NCI-H1105 (cell line): ENCODE data around the gene ANKLE2.

ENCODE experiments used
- DNase-seq: peaks from one replicate; lab custom pipeline; 2025; lab: John Stamatoyannopoulos, UW

The ANKLE2 gene

DNA sequence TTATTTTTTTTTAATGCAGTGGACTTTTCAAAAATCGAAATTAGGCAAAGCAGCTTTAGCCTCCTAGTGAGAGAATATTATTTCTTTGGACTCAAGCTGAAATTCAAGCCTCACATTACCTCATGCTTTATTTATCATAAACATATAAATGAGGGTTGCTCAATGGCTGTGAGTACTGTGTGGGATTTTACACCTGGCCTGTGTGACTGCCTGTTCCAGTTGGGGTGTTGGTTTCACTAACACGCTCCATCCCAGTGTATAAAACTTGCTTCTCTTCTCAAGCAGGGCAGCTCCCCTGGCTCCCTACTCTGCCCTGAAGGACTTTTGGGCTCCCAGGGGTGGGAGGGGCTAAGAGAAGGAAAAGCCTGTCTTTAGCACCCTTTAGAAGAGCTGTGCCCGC lies 15.0 kb downstream of the ANKLE2 start:
- DNase-seq, result no peak

DNA sequence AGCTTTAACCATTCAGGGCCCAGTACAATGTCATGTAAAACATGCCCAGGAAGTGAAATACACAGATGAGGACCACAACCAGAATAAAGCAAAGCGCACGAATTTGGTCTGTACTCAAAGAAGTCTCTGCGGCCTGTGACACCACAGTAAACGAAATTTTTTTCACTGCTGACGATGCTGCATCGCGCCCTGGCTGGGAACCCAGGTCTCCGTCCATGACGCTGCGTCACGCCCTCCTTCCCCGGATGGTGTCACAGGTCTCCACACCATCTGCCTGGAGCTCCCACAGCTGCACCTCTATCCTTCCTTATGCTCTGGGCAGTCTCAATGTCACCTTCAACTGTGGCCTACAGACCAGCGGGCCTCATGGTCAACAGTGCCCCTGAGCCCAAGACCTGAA lies 17.8 kb downstream of the ANKLE2 start:
- DNase-seq, result no peak

DNA sequence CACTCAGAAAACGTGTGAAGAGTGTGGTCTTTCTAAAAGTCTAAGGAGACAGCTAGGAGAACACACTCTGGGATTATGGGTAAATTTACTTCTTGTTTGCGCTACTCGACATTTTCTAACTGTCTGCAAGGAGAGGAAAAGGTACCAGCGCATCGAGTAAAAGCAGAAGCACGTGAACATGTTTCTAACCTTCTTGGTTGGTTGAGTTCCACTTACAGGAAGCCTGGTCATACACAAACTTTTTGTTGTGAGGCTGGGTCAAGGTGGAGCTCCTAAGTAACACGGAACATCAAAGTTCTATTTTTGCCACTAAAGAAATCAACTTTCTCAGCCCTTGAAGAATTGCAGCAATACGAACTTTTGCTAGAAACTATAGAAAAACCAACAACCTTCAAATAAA lies 20.0 kb downstream of the ANKLE2 start:
- no peak for DNase-seq

DNA sequence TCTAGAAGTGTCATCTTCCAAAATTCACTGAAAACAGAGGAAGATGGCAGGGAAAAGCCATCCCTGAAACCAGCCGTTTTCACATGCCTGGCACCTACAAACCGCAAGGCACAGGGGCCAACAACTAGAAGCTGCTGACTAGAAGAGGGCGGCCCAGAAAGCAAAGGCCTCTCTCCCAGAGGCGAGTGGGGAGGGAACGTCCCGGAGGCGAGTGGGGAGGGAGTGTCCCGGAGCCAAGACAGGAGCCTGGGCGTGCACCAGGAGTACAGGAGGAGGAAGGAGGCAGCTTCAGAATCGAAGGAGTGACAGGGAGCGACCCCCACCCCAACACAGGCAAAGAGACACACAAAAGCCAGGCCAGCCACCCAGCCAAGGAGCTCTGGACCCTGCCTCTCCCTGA lies 21.0 kb downstream of the ANKLE2 start:
- DNase-seq, result no peak

DNA sequence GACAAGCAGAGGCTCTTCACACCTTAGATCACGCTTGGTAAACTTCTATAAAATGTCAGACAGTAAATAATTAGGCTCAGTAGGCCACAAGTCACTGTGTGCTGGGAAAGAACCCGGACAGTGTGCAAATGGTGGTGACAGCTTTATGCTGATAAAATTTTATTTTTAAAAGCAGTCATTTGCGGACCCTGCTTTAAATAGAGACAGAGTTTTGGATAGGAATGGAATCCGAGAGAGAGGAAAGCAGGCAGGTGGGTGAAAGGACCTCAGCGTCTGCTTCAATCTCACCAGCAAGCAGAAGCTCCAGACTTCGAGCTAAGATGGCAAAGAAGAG lies 21.4 kb downstream of the ANKLE2 start:
- no peak for DNase-seq

DNA sequence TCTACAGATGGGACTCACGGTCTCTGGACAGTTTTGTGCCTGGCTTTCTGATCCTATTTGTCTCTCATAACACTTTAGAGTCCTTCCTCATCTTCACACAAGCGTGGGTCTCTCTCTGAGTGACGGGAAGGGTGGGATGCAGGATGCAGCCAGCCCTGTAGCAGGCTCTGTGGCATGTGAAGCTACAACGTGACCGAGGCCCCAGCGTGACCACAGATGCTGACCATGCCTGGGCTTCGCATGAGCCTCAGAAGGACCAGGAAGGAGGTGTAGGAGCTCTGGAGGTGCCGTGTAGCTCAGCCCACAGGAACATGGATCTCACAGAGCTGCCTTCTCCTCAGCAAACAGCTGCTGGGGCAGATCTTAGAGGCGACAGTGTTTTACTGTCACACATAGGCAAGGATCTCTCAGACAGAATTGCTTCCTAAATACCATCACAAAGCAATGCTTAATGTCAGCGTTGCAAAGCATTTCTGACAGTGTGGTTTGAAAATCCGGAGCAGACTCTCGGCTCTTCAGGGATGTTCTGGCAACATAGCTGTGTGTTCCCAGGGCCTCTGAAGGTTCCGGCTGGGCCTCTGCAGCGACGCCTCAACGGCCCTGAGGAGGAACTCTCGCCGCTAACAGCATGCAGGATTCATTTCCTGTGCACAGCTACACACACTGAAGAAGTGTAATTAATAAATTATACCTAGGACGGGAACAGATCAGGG lies 21.9 kb downstream of the ANKLE2 start:
- DNase-seq, result no peak

DNA sequence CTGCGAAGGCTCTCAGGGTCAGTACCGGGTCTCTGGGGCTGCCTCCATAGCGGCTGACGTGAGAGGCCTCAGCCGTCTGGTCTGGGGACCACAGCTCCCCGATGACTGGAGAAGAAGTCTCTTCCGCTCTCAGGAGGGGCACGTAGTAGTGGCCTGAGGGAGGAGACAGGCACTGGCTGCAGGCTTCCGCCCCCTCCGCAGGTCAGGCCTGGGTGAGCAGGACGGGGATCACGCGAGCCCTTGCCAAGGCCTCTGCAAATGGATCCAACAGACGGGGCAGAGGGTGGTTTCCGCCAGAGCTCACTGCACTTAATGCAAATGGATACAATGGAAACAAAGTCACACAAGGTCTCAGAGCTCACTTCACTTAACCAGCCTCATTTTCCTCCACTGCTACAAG lies 24.7 kb downstream of the ANKLE2 start:
- no peak for DNase-seq

DNA sequence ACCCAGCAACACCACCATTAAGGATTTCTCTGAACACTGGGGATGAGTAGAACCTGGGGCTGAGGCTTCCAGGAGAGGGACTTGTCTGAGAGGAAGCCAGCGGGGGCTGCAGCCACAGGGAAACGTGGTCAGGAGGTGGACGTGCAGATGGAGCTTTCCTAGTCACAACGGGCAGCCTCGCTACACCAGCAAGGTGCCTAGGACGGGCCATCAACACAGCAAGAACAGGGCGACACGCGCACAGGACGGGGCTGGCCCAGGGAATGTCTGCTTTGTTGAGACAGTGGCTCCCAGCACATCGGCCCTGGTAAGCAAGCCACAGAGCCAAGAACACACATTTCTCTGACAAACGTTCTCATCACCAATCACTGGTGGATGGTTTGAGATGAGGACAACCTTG lies 25.3 kb downstream of the ANKLE2 start:
- DNase-seq, result no peak

DNA sequence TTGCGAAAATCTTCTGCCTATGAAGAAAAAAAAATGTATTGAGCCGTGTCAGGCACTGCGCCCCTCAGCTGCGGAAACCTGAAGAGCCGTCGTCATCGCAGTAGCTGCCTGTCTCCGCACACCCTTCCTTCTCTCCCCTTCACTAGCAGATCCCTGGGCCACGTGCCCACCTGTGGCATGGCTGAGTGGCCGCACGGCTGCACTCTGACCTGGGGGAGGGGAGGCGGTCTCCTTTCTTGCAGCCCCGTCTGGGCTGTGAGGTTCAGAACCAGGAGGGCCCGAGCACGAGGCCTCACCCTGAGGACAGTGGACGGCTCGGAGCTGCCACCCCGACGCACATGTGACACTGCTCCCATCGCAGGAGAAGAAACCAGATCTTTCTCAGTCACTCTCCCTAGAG lies 26.1 kb downstream of the ANKLE2 start:
- no peak for DNase-seq

DNA sequence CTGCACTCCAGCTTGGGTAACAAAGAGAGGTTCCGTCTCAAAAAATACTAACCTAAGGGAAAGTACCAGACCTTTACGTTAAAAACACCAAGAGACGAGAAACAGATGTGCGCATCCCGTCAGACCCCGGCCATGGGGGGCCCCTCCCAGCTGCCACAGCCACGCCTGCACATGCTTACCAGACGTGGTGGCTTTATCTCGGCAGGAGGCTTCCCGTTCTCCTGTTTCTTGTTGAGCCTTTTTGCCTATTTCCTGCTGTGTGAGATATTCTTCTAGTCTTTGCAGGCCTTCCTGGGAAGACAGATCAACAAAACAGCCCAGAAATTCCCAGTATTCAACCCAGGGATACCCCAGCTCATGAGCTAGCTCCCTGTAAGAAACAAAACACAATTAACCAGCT lies 27.4 kb downstream of the ANKLE2 start:
- no peak for DNase-seq

DNA sequence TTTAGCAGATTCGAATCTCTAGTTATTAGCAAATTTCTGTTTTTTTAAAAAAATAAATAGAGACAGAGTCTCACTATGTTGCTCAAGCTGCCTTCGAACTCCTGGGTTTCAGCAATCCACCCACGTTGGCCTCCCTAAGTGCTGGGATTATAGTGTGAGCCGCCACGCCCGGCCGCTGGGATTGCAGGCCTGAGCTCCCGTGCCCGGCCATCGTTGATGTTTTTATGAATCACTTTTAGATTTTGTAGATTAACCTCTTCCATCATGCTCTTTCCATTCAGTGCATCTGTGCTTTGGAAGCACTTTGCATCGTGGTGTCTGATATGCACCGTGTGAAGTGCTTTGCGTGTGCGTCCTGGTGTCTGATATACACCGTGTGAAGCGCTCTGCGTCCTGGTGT lies 30.1 kb downstream of the ANKLE2 start:
- DNase-seq, result no peak

DNA sequence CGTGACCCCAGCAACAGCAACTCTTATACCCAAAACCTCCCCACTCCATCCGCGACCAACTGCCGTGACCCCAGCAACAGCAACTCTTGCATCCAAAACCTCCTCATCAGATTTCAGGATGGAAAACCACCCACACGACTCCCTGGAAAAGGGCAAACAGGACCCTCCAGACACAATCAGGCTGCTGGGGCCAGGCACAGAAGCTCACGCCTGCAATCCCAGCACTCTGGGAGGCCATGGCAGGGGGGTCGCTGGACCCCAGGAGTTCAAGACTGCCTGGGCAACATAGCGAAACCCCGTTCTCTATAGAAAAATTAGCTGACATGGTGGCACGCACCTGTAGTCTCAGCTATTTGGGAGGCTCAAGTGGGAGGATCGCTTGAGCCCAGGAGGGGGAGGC lies 31.3 kb downstream of the ANKLE2 start:
- DNase-seq, result no peak

DNA sequence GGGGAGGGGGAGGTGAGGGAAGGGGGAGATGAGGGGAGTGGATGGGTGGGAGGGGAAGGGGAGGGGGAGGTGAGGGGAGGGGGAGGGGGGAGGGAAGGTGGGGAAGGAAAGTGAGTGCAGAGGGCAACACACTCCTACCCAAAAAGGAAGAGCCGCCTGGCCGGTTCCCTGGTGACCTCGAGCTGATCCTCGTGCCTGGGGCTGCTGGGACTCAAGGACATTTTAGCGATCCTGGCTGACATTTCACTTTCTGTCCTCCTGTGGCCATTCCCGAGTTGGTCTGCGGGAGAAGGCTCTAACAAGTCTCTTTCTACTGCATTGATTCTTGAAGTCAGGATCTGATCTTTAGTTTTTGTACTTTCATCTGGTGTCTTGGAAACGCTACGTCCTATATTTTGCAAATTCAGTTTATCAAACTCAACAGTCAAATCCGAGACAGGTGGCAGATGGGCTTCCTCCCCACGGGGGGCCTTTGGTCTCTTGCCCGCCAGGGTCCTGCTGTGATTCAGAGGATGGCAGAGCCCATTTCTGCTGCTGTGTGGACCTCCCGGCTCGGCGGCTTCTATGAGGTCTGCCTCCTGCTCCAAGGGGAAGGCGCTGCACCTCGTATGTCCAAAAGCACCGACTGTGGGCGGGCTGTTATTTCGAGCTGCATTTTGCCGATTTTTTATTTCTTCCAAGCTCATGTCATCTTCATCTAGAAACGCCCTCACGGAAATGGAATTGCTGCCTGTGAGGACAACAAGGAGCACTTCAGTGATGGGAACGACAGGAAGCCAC lies 31.9 kb downstream of the ANKLE2 start:
- no peak for DNase-seq

DNA sequence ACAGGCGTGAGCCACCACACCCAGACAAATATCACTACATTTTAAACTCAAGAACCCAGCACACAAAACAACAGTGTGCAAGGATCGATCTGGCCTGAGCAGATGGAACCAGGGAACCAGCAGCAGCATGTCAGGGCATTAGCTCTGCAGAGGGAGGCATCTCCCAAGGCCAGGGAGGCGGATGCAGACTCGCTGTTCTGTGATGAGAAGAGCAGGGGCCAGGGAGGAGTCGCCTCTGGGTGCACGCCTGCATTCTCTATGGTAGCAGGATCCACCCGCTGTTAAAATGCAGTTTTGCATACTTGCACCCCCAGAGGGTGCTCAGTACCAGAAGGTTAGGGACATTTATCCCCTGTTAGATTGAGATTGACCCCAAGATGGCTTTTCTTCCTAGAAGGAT lies 33.1 kb downstream of the ANKLE2 start:
- no peak for DNase-seq

DNA sequence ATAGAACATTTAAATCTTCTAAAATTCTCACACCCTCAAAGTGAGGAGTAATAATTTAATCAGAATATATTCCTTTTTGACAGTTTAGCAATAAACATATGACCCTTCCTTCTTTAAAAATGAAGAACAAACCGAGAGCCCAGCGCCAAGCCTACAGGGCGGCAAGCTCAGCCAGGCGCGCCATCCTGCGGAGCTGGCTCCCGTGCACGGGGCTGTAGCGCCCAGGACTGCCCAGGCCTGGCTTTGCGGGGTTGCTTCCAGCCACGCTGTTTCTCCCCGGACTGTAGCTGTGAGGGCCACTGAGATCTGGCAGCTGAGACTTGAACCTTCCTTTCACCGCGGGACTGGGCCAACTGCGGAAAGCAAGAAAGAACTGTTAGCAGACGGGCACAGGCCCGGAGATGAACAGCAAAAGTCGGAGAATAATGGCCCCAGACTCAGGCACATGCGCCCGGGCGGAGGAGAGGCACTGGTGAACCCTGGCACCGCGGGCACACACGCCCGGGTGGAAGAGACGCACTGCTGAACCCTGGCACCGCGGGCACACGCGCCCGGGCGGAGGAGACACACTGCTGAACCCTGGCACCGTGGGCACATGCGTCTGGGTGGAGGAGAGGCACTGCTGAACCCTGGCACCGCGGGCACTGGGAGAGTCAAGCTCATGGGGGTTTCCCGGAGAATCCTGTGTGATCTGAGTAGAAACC lies 34.4 kb downstream of the ANKLE2 start:
- DNase-seq, result no peak

DNA sequence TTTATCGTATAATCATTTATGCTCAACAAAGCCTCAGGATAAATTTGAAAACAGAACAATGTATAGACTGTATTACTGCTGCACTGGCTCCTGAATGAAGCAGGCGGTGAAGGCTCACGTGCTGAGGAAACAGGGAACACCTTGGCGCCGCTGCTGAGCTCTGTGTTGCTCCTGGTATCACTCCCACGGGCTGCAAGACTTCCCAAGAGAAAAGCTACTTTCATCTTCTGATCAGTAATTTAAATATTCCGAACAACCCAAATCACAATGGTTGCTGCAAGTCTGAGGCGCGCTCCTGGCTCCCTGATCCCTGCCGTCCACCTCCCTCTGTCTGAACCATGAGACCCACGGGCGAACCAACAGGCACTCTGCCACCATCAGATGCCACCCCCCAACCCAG lies 35.2 kb downstream of the ANKLE2 start:
- DNase-seq, result no peak

DNA sequence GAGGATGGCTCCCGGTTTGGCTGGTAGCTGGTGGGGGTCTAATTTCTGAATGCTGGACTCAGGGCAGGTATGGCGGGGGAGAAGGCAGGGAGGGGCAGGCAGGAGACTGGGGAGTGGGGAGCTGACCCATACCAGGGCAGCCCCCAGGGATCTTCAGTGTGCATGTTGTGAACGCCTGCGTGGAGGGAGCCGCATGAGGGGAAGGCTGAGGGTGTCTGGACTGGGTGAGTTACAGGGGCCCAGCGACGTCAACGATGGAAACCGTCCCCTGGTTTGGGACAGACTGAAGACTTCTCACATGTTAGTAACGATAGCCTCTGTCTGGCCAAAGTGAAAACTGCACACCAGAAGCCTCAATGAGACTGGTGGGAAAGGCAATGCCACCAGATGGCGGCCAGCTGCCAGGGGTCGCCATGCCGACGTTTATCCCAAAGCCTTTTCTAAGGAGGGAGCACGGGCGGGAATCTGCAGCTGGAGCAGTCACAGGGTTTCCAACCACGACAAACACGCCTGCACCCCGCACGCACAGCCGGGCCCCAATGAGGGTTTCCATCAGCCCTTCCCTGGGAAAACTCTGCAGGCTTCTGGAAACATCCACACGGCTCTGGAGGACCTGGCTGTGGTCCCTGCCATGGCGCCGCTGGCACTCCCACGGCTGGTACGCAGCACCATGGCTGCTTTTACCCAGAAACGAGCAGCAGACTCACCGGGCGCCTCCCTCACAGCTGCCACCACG lies 37.0 kb downstream of the ANKLE2 start:
- DNase-seq, result no peak

DNA sequence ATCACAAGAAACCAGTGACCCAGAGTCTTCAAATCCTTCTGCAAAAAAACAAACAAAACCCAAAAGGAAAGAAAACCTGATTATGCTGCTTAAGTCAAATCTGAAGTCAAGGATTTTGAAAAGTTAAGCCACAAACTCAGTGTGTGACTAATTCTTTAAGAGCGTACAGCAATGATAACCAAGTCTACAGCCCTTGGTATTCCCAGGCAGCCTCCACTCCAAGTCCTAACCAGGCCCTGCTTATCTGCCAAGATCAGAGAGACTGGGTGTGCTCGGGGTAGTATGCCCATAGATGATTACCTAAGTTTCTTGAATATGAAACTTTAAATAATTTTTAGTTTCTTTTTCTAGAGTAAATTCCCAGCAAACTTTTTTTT lies 37.9 kb downstream of the ANKLE2 start:
- no peak for DNase-seq

DNA sequence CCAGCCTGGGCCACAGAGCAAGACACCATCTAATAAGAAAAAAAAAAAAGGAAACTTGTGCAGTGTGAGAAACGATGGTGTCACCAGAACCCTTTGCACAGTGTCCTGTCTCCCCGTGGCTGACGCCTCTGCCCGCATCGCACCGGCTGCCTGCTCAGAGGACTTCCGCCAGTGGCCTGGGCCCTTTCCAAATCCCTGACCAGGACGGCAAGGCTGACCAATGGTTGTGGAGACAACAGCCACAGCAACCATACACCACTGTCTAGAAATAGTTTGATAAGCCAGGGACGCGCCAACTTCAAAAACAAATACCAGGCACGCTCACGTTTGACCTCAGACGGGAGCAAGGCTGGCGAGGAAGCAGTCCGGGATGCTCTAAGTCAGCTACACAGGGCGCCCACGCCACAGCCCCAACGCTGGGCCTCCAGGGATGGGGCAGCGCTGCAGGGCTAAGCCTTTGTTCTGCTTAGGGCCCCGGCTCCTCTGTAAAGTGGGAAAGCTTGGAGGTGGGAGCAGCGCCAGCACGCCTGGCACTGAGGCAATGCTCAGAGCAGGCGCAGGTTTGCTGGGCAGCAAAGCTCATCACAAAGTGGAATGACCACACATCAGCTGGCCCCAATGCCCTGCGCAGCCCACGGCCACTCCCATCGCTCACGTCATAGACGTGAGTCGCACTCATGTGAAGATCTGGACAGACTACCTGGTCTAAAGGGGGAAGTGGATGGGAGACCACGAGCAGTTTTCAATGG lies 38.4 kb downstream of the ANKLE2 start:
- DNase-seq, result no peak

DNA sequence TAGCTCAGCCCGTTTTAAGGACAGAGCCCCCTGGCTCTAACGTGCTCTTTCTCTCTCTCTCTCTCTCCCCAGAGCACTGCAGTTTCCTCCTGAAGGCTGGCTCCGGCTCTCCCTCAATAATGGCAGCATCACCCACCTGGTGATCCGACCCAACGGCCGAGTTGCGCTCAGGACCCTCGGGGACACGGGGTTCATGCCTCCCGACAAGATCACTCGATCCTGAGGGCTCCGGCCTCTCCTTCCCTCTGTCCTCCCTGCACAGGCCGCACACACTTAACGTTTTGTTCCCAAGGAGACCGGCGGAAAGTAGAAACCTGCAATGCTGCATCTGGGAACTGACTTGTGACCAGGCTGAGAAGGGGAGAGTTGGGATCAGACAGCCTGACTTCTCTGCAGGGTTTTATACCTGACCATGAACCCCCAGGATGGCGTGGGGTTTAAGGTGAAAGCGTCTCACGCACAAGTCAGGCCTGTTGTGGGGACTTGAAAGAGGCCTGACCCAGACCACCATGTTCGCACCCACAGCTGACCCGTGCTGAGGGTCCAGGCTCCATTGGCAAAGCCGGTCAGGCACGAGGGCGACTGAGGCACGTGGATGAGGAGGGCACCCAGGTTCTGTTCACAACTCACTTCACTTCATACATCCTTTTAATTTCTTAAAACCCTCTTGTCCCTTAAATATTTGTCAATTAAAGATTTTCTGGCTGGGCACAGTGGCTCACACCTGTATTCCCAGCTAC lies 40.9 kb downstream of the ANKLE2 start:
- no peak for DNase-seq

DNA sequence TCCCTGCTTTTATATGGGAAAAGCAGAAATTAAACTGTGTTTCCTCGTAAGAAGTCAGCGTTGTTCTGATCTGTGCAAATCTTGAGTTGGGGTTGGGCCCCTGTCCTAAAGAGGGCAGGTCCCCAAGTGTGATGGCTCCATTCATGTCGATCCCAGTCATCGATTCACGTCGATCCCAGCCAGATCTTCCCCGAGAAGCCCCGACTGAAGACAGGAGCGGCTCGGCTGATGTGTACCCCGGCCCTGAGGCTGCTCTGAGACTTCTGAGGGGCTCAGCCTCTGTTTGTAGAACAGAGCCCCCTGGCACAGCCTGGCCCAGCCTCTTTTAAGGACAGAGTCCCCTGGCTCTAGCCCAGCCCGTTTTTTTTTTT lies 41.7 kb downstream of the ANKLE2 start:
- no peak for DNase-seq
